Testis (tissue), 2 donors: ENCODE measurements around the gene FOXC2.

Experiments
- CTCF ChIP-seq, 3 experiments: fragments of 450-650 bp in 2 of 3; fragments of 200-600 bp in 1 of 3; sonication (generic) in 1 of 3; IDR thresholded peaks; one replicate each; pipeline ENCODE4 v1.5.1; 2016 to 2019; ENCODE audit warnings: antibody characterized with exemption in 3 of 3, mild to moderate bottlenecking in 2 of 3, moderate library complexity in 1 of 3
- POLR2A ChIP-seq: fragments of 450-650 bp; IDR thresholded peaks from one replicate; pipeline ENCODE4 v1.6.1; 2017; ENCODE audit warnings: antibody characterized with exemption, mild to moderate bottlenecking, moderate library complexity

- TF ChIP-seq POLR2A (no peak), CTCF (IDR thresholded peaks at IDR 0.05) (no peak)
Observed at GRCh38 chr16:86605950-86606349, 39.3 kb downstream of the FOXC2 start.
